DOHH2 (cell line): ENCODE results near the gene FARSA.
"Not testable (repeated sequence)": the region's sequence is repeated elsewhere in the genome, so short reads cannot be mapped to it uniquely, and the experiment has no call there.

ENCODE experiments used
- H3F3A ChIP-seq: fragments of 200-600 bp; sonication (generic), shearing (Covaris generic); 2 replicates; pipeline ENCODE4 v1.6.0; 2016; ENCODE audit warnings: antibody characterized with exemption, mild to moderate bottlenecking; ENCODE audit not compliant: control insufficient read depth, insufficient read depth
- H3K27ac ChIP-seq: fragments of 200-600 bp; sonication (generic); 2 replicates; pipeline ENCODE4 v1.5.1; 2014; ENCODE audit warnings: low read depth, mild to moderate bottlenecking, low read length, moderate library complexity
- H3K27me3 ChIP-seq: fragments of 200-600 bp; sonication (generic); 2 replicates; pipeline ENCODE4 v1.6.1; 2014; ENCODE audit warnings: mild to moderate bottlenecking, low read length, mixed read lengths; ENCODE audit not compliant: control insufficient read depth
- H3K36me3 ChIP-seq: fragments of 200-600 bp; sonication (generic); 2 replicates; pipeline ENCODE4 v1.6.1; 2014; ENCODE audit warnings: mild to moderate bottlenecking, low read length, moderate library complexity, mixed read lengths; ENCODE audit not compliant: control insufficient read depth
- H3K4me1 ChIP-seq: fragments of 200-600 bp; sonication (generic); 2 replicates; pipeline ENCODE4 v1.6.1; 2014; ENCODE audit warnings: mild to moderate bottlenecking, low read length, mixed read lengths; ENCODE audit not compliant: control insufficient read depth
- H3K4me2 ChIP-seq: fragments of 200-600 bp; sonication (generic); 2 replicates; pipeline ENCODE4 v1.6.0; 2014; ENCODE audit warnings: mild to moderate bottlenecking, low read length, moderate library complexity
- H3K4me3 ChIP-seq: fragments of 200-600 bp; sonication (generic); 2 replicates; pipeline ENCODE4 v1.5.1; 2014; ENCODE audit warnings: mild to moderate bottlenecking, low read length, mixed read lengths
- H3K79me2 ChIP-seq: fragments of 200-600 bp; sonication (generic); 2 replicates; pipeline ENCODE4 v1.6.1; 2014; ENCODE audit warnings: mild to moderate bottlenecking, low read length, mixed read lengths; ENCODE audit not compliant: control insufficient read depth
- H3K9me2 ChIP-seq: fragments of 200-600 bp; sonication (generic); replicated peaks from 2 replicates; pipeline ENCODE4 v1.6.1; 2014; ENCODE audit warnings: mild to moderate bottlenecking, low read length, mixed read lengths; ENCODE audit not compliant: control insufficient read depth
- H3K9me3 ChIP-seq: fragments of 200-600 bp; sonication (generic); 2 replicates; pipeline ENCODE4 v1.6.1; 2014; ENCODE audit warnings: antibody characterized with exemption, low read length, mixed read lengths; ENCODE audit not compliant: control insufficient read depth, insufficient read depth
- H4K20me1 ChIP-seq: fragments of 200-600 bp; sonication (generic); 2 replicates; pipeline ENCODE4 v1.6.0; 2014; ENCODE audit warnings: low read depth, mild to moderate bottlenecking, antibody characterized with exemption, low read length, moderate library complexity; ENCODE audit not compliant: control insufficient read depth, insufficient read depth
- EZH2phosphoT487 ChIP-seq: fragments of 200-600 bp; sonication (generic); IDR thresholded peaks from 2 replicates; pipeline ENCODE4 v1.6.1; 2017; ENCODE audit warnings: borderline replicate concordance, mild to moderate bottlenecking, antibody characterized with exemption, low read length, moderate library complexity, mixed read lengths
- TF ChIP-seq, protein P1 (sequence below): fragments of 200-600 bp; sonication (generic); IDR thresholded peaks from one replicate; pipeline ENCODE4 v1.5.1; 2014; ENCODE audit warnings: antibody characterized with exemption, mild to moderate bottlenecking, low read depth, low read length; ENCODE audit not compliant: poor library complexity, severe bottlenecking

Gene FARSA

DNA sequence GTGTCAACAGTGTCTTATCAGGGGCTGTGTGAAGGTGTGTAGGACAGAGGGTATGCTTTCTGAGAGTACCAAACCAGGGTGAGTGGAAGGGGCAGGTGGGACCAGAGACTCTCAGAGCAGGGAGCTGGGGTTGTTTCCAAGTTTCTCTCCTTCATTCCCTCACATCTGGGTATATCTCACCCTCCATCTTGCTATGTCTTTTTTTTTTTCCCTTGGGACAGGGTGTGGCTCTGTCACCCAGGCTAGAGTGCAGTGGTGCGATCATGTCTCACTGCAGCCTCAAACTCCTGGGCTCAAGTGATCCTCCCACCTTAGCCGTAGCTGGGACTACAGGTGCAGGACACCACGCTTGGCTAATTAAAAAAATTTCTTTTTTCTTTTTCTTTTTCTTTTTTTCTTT, 46.5 kb upstream of the FARSA start:
- H3K36me3 ChIP-seq, result no peaks in the 10 kb centered on the region
- H3K79me2 ChIP-seq, result no peaks in the 10 kb centered on the region
- H3K4me2 ChIP-seq, result no peak overlapping the region
- H3K4me1 ChIP-seq, result peaks cover 4% of the 10 kb centered on the region
- H3K27ac ChIP-seq, result no peak overlapping the region
- no peak overlapping the region for H3K4me3 ChIP-seq
- TF ChIP-seq, protein P1, sequence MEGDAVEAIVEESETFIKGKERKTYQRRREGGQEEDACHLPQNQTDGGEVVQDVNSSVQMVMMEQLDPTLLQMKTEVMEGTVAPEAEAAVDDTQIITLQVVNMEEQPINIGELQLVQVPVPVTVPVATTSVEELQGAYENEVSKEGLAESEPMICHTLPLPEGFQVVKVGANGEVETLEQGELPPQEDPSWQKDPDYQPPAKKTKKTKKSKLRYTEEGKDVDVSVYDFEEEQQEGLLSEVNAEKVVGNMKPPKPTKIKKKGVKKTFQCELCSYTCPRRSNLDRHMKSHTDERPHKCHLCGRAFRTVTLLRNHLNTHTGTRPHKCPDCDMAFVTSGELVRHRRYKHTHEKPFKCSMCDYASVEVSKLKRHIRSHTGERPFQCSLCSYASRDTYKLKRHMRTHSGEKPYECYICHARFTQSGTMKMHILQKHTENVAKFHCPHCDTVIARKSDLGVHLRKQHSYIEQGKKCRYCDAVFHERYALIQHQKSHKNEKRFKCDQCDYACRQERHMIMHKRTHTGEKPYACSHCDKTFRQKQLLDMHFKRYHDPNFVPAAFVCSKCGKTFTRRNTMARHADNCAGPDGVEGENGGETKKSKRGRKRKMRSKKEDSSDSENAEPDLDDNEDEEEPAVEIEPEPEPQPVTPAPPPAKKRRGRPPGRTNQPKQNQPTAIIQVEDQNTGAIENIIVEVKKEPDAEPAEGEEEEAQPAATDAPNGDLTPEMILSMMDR, result no peak
- no peak for TF ChIP-seq EZH2phosphoT487
- no peaks in the 10 kb centered on the region for H3F3A ChIP-seq
- H3K27me3 ChIP-seq, result peaks cover 19% of the 10 kb centered on the region
- no peaks in the 10 kb centered on the region for H3K9me3 ChIP-seq
- H3K9me2 ChIP-seq, result no peaks in the 10 kb centered on the region
- no peaks in the 10 kb centered on the region for H4K20me1 ChIP-seq

- H3K4me3 ChIP-seq, H3K27ac ChIP-seq, H3K9me3 ChIP-seq, H3K79me2 ChIP-seq, H3K9me2 ChIP-seq, H3K4me1 ChIP-seq, H3K36me3 ChIP-seq, H3K4me2 ChIP-seq, H3K27me3 ChIP-seq, H4K20me1 ChIP-seq, H3F3A ChIP-seq: not testable (repeated sequence)
Measured at GRCh38 chr19:12976109-12976508, 42.6 kb upstream of the FARSA start.

- H3K36me3 ChIP-seq, result no peaks in the 10 kb centered on the region
- no peaks in the 10 kb centered on the region for H3K9me3 ChIP-seq
- no peaks in the 10 kb centered on the region for H3K9me2 ChIP-seq
- H3K4me2 ChIP-seq, result no peak overlapping the region
- H3K27ac ChIP-seq, result no peak overlapping the region
- H3K79me2 ChIP-seq, result no peaks in the 10 kb centered on the region
- no peaks in the 10 kb centered on the region for H4K20me1 ChIP-seq
- no peaks in the 10 kb centered on the region for H3F3A ChIP-seq
- TF ChIP-seq, protein P1, result no peak
- TF ChIP-seq EZH2phosphoT487, result no peak
- no peak overlapping the region for H3K4me3 ChIP-seq
- H3K27me3 ChIP-seq, result no peaks in the 10 kb centered on the region
- no peaks in the 10 kb centered on the region; the same call in 1 of the 2 replicates for H3K4me1 ChIP-seq
Measured at GRCh38 chr19:12975221-12975741, 41.8 kb upstream of the FARSA start.

- Histone ChIP-seq H3K27ac (no peak overlapping the region), H3K27me3 (no peaks in the 10 kb centered on the region), H3K9me3 (no peaks in the 10 kb centered on the region), H3K4me3 (no peak overlapping the region), H3K79me2 (no peaks in the 10 kb centered on the region), H3K36me3 (no peaks in the 10 kb centered on the region), H3K4me2 (no peak overlapping the region), H4K20me1 (no peaks in the 10 kb centered on the region), H3K9me2 (no peaks in the 10 kb centered on the region), H3F3A (no peaks in the 10 kb centered on the region), H3K4me1 (no peaks in the 10 kb centered on the region)
- TF ChIP-seq, protein P1, result no peak
- TF ChIP-seq EZH2phosphoT487, result no peak
Measured at GRCh38 chr19:12974301-12975220, 41.0 kb upstream of the FARSA start.
